Peyer's patch (tissue), 4 donors: ENCODE results near the gene GDF7.

Source experiments
- CTCF ChIP-seq, 6 experiments: fragments of 450-650 bp in 4 of 6; fragments of 200-600 bp in 2 of 6; sonication (generic) in 1 of 6; IDR thresholded peaks; one replicate each; pipeline ENCODE4 v1.5.1; 2017 to 2019; ENCODE audit warnings: antibody characterized with exemption in 6 of 6, mild to moderate bottlenecking in 3 of 6, moderate library complexity in 1 of 6
- POLR2A ChIP-seq, 2 donors: fragments of 450-650 bp; IDR thresholded peaks; one replicate each; pipeline ENCODE4 v1.5.1; 2017; ENCODE audit warnings: antibody characterized with exemption in 2 of 2, mild to moderate bottlenecking in 2 of 2, moderate library complexity in 2 of 2

- TF ChIP-seq POLR2A (IDR thresholded peaks at IDR 0.05) (no peak), CTCF (IDR thresholded peaks at IDR 0.05) (no peak)
Measured at GRCh38 chr2:20662308-20662937, 4.5 kb upstream of the GDF7 start.
